HG03045 (cell line): ENCODE data around the gene INO80E.

Experiments
- ATAC-seq: cut with Tn5 transposase; IDR thresholded peaks from one replicate; pipeline ENCODE4 v1.9.1; 2021; ENCODE audit warnings: mild to moderate bottlenecking, moderate library complexity; ENCODE audit not compliant: unreplicated experiment

Gene INO80E

DNA sequence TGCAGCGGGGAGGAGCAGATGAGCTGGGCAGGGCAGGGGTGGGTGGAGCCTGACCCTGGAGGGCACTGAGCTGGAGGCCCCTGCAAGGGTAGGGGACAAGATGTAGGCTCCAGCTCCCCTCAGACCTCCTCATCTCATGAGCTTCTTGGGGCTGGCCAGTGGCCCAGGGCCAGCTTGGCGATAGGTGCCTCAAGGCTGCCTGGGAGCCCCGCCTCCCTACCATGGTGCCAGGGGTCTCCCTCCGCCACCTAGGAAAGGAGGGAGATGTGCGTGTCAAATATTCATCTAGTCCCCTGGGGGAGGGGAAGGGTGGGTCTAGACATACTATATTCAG, 4.5 kb upstream of the INO80E start:
- no peak for ATAC-seq

DNA sequence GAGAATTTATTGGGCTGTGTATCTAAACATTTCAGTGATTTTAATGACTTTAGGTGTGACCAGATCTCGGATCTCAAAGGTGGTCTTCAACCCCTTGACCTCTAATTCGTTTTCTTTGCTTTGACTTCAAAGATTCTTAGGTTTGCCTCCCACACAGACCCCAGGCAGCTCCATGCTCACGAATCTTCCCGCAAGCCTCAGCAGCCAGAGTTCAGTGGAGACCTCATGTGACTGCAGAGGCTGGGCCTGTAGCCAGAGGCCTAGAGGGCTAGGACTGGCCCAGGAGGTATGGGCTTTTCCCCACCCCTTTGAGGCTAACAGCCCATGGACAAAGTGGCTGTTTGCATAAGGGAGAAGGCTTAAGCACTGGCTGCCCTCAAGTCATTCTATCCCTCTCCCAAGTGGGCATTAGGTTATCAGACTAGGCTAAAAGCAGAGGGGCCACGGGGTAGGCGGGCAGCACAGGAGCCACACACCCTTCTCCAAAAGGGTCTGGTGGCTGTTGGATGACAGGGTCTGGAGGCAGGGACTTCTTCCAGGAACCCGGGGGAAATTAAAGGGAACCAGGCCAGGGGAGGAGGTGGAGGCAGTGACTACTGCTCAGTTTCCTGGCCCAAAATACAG, 3.6 kb upstream of the INO80E start:
- ATAC-seq: no peak

DNA sequence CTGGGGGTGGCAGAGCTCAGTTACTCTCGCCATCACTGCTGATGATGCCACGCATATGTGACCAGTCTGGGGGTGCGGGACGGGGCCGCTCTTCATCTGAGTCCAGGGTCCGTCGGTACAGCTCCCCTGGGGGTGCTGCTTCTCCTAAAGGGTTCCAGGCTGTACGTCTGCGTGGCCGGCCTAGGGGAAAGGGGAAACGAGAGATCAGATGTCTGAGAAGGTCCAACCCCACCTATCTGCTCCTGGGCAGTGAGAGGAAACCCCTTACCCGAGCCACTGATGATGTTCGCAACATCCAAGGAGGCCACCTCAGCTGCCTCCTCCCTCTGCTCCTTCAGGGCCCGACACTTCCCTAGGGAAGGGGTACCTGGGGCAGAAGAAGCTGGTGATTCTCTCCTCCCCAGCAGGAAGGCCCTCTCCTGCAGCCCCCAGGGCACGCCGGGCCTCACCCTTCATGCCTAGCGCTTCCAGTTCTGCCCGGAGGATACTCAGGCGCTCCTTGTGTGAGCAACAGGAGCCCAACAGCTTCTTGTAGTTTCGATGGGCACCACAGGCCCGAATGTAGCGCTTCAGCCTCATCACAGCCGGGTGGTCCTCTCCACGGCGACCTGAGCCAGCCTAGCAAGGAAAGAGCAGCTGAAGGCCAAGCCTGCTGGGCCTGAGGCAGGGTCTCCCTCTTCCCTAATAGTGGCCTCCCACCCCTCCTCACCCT, 2.7 kb upstream of the INO80E start:
- no peak for ATAC-seq

DNA sequence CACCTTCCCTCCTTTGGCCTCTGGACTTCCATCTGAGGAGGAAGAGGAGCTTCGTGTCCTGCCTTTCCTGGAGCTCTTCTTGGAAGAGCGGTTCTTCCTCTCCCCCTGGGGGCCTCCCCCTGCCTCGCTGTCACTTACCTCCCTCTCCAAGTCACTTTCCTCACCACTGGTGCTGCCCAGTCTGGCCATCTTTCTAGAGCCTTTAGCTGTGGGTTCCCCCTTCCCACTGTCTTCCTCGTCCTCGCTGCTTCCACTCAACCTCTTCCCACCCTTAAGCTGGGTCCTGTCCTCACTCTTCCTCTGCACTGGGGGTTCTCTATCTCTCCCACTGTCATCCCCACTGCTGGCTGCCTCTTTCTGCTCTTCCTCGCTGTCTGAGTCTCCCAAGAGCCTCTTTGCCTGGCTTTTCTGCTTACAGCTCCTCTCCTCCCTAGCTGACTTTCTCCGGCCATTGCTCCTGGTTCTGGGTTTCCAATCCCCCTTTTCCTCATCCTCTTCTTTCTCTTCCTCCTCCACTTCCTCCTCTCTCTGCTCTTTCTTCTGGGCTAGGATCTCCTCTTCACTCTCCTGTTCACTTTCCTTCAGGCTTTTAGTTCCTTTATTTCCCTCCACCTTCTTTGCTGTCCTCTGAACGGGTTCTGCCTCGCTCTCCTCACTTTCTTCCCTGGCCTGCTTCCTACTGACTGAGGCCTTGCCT, 2.0 kb upstream of the INO80E start:
- ATAC-seq: no peak

DNA sequence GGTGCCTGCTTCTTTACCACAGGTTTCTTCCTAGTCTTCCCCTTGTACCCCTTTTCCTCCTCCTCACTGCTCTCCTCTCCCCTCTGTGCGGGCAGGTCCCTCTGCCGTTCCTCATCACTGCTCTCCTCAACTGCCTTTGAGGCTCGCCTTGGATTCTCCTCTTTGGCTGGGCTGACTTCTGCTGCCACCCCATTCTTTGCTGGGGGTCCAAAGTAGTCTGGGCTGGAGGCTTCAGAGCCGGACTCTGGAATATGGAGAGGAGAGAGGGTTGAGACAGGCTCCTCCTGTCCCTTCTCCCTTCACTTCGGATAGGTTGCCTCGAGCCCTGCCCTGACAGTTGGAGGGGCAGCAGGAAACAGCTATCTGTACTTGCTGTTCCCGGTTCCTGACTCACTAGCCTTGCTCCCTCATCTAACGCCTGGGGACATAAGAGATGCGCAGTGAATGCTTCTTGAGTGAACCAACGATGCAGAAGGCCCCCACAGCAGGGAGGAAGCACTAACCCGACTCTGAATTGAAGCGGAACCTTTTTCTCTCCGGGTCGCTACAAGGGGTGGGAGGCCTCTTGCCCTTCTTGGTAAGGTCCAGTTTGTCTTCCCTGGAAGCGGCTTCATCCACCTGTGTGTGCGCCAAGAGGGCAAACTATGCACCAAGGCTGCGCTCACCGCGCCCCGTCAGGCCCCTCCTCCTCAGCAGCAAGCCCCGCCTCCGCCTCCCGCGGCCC, 1.3 kb upstream of the INO80E start:
- ATAC-seq: peak; percentile 33

DNA sequence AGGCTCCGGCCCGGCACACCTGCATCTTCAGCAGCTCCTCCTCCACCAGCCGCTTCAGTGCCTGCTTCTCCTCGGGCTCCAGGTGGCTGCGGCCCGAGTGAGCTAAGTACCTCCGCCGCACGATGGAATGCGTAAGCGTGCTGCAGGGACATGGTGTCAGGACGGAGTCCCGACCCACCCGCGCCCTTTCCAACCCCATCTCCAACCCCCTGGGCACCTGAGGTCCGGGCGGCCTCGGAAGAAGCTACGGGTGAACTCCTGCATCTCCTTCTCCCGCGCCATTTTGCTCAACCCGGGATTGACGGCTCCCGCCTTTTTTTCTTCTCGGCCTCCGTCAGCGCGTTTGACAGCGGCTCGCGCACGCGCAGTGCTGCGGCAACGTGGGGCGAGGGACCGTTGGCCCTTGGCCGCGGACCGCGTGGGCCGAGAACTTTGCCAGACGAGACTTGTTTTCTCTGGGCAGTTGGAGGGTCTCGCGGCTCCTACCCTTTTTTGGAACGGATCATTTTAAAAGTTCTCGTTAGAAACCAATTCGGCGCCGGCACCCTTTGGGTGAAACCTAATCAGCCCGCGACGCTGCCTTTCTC, 624 bp upstream of the INO80E start, which contains the start of gene HIRIP3:
Gene HIRIP3, minus strand, starts transcription at position 294 of the 587 bp plus-strand sequence. Its CDS starts 12 bp downstream, at position 282.
- ATAC-seq: peak; percentile 45

DNA sequence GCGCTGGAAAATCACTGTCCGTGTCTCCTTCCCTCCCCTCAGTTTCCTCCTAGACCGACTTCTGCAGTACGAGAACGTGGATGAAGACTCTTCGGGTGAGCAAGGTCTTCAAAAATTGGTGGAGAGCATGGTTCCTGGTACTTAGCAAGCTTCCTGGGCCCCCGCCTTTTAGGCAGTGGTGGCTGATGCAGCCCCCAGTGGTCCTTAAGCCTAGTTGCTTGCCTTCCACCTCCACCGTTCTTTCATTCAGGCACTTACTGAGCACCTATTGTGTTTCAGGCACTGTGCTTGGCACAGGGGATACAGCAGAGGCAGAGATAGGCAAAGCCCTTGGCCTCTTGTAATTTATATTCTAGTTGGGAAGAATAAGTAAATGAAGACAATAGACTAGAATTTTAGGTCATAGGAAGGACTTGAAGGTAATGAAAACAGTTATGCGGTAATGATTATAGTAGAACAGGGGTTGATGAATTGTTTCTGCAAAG, 767 bp downstream of the INO80E start:
- no peak for ATAC-seq

DNA sequence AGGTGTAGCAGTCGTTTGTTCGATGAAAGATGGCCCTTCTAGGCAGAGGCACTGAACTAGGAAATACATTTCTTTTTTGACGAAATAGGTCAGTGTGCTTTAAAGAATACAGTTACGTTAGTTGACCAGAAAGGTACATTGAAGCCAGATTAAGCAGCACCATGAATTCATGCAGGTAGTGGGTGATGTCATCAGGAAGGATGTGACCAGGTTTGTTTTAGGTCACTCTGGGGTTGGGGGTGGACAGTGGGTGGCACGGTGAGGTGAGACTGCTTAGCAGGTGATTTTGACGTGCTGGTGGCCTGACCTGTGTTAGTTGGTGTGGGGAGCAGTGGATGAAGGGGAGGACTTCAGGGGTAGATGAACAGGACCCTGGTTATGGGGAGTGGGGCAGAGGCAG, 3.6 kb downstream of the INO80E start:
- ATAC-seq: no peak

DNA sequence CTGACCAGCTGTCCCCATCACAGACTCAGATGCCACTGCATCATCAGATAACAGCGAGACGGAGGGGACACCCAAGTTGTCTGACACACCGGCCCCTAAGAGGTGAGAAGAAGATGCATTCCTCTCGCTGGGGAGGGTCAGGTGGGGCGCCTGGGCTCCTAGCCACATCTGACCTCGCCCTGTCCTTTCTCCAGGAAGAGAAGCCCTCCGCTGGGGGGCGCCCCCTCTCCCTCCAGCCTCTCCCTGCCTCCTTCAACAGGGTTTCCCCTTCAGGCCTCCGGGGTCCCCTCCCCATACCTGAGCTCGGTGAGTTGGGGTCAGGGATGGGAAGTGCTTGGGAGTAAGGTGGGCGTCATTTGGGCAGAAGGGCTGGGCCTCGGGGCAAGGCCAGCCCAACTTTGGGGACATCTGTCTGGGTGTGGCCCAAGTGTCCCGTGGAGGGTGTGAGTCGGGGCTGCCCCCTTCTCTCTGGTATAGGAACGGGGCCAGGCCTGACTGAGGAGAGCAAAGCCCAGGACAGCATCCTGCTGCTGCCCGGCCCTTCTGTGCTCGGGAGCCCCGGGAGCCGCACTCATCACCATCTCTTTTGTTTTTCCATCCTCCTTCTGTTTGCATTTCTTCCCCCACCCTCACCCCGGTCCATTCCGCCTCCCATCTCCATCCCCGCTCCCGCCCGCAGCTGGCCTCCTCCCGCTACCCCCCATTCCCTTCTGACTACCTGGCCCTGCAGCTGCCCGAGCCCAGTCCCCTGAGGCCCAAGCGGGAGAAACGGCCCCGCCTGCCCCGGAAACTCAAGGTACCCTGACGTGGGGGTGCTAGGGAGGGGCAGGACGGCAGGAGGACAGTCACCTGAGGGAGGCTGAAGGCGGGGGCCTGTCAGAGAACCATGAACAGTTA, 4.9 kb downstream of the INO80E start:
- ATAC-seq: no peak

DNA sequence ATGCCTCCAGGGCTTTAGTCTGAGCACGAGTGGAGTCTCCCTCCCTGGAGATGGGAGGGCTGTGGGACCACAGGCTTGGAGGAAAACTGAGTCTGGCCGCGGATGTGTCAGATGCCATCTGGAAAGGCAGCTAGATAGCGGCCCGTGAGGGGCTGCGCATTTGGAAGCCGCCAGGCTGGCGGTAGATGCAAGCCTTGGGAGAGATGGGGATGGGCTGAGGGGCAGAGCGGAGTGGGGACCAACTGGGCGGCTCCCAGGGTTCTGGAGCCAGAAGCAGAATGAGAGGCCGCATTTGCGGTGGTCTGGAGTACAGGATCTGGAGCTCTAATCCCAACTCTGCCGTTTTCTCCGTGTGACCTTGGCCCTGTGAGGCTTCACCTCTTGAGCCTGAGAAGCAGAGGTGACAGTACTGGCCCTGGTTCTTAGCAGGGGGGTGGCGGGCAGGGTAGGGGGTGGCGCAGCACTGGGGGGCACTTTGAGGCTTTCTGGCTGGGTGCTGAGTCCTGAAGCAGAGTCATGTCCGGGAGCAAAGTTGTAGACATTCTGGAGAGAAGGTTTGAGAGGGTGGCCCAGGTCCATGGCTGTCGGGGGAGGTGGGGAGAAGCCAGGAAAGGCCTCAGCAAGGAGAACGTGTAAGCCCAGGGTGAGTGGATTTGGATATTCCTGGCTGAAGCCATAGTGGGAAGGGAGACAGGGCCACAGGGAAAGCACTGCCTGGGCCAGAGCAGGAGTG, 6.7 kb downstream of the INO80E start:
- no peak for ATAC-seq

DNA sequence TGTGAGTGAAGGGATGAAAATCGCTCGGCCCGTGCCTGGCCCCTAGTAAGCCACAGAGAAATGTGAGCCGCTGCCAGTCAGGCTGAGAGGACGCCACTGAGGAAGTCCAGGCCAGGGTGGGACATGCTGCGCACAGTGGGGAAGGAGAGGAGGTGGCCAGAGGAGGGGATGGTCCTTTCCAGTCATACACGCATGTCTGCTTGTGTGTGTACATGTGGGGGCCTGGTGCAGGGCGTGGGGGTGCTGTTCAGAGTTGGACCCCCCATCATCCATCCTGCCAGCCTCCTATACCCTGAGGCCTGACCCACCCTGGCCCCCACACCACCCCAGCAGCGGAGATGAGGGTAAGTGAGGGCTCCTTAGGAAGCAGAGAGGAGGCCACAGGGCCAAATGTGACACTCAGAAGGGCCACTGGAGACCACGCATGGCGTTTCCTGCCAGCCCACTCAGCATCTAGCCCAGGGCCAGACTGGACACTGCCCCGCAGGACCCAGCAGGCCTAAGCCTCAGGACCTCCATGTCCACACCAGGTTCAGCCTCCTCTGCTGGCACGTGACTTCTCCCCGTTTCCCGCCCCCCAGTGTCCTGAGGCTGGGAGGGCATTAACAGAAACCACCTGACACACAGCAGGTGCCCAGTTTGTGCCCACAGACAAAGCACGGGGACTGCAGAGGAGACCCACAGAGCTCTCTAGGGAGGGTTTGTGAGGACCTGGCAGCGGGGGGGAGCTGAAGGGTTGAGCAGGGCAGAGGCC, 7.8 kb downstream of the INO80E start:
- no peak for ATAC-seq

DNA sequence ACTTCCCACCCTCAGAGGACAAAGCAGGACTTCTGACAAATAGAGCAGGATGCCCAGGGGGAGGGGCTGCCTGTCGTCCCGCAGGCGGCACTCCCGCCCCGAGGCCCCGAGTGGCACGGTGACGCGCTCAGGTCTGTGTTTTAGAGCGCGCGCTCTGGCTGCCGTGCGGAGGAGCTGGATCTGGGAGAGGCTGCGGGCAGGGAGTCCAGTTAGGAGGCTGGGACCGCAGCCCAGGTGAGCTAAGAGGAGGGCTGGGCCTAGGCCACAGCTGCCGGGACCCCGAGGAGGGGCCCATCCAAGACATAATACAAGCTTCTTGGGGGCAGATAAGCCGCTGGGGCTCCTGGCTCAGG, 8.4 kb downstream of the INO80E start:
- no peak for ATAC-seq

DNA sequence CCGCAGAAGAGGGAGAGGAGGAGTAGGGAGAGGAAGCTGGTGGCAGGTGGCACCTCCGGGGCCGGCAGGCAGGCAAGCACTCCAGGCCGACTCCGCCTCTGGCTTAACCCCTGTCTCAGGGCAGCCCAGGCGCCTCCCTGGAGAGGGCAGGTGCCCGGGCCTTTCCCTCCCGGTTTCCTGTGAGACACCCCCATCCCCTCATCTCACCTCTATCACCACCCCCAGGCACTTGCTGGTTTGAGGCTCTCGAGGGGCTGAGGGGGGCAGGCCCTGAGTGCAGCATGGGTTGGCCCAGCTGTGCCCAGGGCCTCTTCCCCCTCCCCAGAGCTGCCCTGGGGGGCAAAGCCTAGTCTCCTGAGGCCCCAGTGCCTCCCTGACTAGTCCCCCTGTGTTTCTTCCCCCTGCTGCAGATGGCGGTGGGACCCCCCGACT, 8.8 kb downstream of the INO80E start:
- ATAC-seq: no peak

DNA sequence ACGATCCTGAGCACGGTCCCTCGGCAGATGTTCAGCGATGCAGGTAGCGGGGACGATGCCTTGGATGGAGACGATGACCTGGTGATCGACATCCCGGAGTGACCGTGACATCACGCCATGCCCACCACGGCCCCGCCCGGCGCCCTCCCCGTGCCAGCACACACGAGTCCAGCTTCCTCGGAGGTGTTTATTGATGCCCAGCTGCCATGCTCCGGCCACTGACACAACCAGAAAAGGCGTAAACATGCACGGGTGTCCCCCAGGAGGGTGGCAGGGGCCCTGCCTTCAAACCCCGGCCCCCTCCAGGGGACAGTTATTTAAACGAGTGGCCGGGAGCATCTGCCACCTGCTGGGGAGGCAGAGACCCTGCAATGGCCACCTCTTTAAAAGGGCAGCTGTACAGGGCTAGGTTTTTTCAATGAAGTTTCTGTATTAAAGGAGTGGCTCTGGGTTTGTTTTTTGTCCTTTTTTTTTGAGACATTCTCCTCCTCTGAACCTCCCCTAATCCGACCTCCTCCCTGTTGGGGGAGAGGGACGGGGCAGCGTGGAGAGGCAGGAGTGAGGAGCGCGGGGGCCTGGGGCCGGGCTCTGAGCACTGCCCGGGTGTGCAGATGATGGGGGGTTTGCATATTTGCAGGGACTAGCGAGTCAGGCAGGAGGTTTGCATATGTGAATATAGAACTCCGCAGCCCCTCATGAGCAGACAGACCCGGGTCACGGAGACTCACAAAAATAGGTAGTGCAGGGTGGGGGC, 9.5 kb downstream of the INO80E start:
- no peak for ATAC-seq

DNA sequence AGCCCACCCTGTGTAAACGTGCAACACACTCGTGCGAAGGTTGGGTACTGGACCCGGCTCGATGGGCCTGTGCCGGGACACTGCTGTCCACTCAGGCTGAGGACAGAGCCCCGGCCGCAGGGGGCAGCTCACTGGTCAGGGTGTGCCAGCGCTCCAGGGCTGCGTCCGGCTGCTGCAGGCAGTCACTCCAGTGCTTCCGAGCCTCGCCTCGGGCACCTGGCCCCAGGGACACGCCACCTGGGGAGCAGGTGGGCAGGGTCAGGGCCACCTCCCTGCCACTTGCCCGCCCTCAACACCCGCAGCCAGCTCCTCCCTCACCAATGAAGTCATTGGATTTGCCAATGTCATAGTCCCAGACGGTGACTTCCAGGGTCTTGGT, 10.0 kb downstream of the INO80E start:
- ATAC-seq: no peak

DNA sequence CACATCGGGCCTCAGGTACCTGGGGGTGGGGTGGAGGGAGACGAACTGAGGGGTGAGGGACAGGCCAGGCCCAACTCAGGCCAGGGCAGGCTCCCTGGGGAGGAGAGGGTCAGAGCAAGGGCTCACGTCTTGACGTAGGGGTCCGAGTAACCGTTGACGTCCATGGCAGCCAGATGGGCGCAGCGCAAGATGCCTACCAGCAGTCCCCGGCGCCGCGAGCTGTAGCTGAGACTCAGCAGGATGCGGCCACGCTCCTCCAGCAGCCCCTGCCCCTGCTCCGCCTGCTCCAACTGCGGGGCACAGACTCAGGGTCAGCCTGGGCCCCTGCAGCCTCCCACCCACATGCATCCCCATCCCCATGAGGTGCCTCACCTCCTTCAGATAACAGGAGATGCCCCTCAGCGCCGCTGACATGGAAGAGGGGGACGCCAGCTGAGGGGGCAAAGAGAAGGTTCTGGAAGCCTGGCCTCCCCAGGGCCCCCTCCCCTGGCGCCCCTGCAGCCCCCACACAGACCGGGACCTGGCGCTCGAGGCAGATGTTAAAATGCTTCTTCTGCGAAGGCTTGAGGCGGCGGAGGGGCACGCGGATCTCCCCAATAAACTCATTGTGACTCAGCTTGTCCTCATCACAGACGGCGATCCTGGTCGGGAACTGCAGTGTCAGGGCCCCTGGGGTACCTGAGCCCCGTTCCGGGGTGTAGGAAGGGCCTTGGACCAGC, 10.8 kb downstream of the INO80E start:
- ATAC-seq: no peak

DNA sequence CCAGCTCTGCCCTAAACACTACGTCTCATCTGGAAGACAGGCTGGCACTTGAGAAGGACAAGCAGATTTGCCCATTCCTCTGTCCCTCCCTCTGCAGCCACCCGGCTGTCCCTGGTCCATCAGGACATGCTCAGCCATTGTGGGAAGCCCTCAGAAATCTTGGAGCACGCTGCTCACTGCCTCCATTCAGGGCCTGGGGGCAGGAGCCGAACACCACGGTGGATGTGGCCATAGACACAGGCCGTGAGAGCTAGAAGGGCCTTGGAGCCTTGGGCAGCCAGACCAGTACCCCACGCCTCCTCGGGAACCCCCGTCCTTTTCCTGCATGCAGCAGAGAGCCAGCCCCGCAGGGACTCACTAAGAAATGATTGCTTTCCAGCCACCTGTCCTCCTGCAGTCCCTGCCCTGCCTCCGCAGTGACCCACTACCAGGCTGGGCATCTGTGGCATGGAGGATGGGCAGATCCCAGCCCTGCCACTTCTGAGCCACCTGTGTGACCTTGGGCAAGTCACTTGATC, 11.4 kb downstream of the INO80E start:
- ATAC-seq: no peak
